HepG2 (cell line): ENCODE data around the gene CARMIL1.

Experiments used
- CSRNP2 ChIP-seq: sonication (generic); formaldehyde crosslinking; conservative IDR thresholded peaks from 2 replicates; pipeline ENCODE4 v1.8.0; 2022; ENCODE audit warnings: low read depth, missing genetic modification reagents
- JARID2 ChIP-seq: sonication (generic); formaldehyde crosslinking; IDR thresholded peaks from 2 replicates; pipeline ENCODE4 v1.8.1; 2023; ENCODE audit warnings: missing genetic modification reagents, inconsistent platforms; ENCODE audit not compliant: insufficient replicate concordance
- MAX ChIP-seq: IDR thresholded peaks from 2 replicates; pipeline ENCODE4 v1.6.1; 2012; ENCODE audit warnings: inconsistent platforms
- NFKBIZ ChIP-seq: IDR thresholded peaks from 2 replicates; pipeline ENCODE4 v1.6.1; 2018; ENCODE audit warnings: missing genetic modification reagents, missing compliant biosample characterization
- ZBTB37 ChIP-seq: sonication (generic); formaldehyde crosslinking; IDR thresholded peaks from 2 replicates; pipeline ENCODE4 v1.4.0; 2020; ENCODE audit warnings: mild to moderate bottlenecking, missing genetic modification reagents
- ZFP36 ChIP-seq: fragments of 150-350 bp; IDR thresholded peaks from 2 replicates; pipeline ENCODE4 v1.6.1; 2018; ENCODE audit warnings: borderline replicate concordance, low read length, low read depth; ENCODE audit not compliant: partially characterized antibody
- ZNF124 ChIP-seq: sonication (generic); formaldehyde crosslinking; IDR thresholded peaks from 2 replicates; pipeline ENCODE4 v1.4.0; 2020; ENCODE audit warnings: missing genetic modification reagents
- ZSCAN20 ChIP-seq: sonication (generic); formaldehyde crosslinking; IDR thresholded peaks from 2 replicates; pipeline ENCODE4 v1.4.0; 2020; ENCODE audit warnings: missing genetic modification reagents, mild to moderate bottlenecking, borderline replicate concordance

GRCh38 chr6:25481267-25481666, 202.1 kb downstream of the CARMIL1 start:
- no peak for TF ChIP-seq MAX
- TF ChIP-seq CSRNP2 (CRISPR knock-in tag), result no peak
- TF ChIP-seq ZBTB37 (CRISPR knock-in tag), result no peak
- no peak for TF ChIP-seq JARID2 (CRISPR knock-in tag)
- no peak for TF ChIP-seq ZNF124 (CRISPR knock-in tag)
- no peak for TF ChIP-seq ZFP36
- TF ChIP-seq NFKBIZ, result no peak
- no peak for TF ChIP-seq ZSCAN20
